H1 (cell line): ENCODE results near the gene MAPKAPK5. TPM values are rescaled to one million over a fixed set of nuclear protein-coding genes. Genes with fewer than 3 reads are reported as not detected.

Source experiments
- CTCF ChIA-PET: fragments of 300-600 bp; sonication (Branson Sonifier 250); formaldehyde crosslinking; loops from one replicate; lab custom pipeline; 2021; ENCODE audit not compliant: partially characterized antibody; lab: Charles Lee
- POLR2A ChIA-PET: fragments of 300-600 bp; sonication (Branson Sonifier 250); formaldehyde crosslinking; loops from one replicate; lab custom pipeline; 2021; ENCODE audit warnings: inconsistent platforms; ENCODE audit not compliant: partially characterized antibody; lab: Charles Lee
- DNase-seq, 2 experiments: peaks; one replicate each; pipeline versions ENCODE4 v3.0.0 to v3.0.0-alpha.2; 2010 to 2022; ENCODE audit warnings: low spot score in 2 of 2, low read depth in 1 of 2, mixed read lengths in 1 of 2
- FAIRE-seq: peaks from 2 replicates; lab custom pipeline; 2011; peaks lifted over from hg19 to GRCh38; lab: Jason Lieb, UNC
- H2AFZ ChIP-seq: 2 replicates; pipeline ENCODE4 v1.8.1; 2012; ENCODE audit warnings: low read length, inconsistent platforms
- H2AK5ac ChIP-seq: 2 replicates; pipeline ENCODE4 v1.6.1; 2013; ENCODE audit warnings: low read depth, low read length
- H2BK120ac ChIP-seq: replicated peaks from 2 replicates; pipeline ENCODE3; 2013; ENCODE audit warnings: low read depth, low read length, inconsistent platforms
- H2BK12ac ChIP-seq: 2 replicates; pipeline ENCODE4 v1.6.1; 2013; ENCODE audit warnings: low read depth, low read length
- H2BK15ac ChIP-seq: 2 replicates; pipeline ENCODE4 v1.6.1; 2013; ENCODE audit warnings: low read length
- H2BK20ac ChIP-seq: 2 replicates; pipeline ENCODE4 v1.6.1; 2013; ENCODE audit warnings: low read length
- H2BK5ac ChIP-seq: 2 replicates; pipeline ENCODE4 v1.6.1; 2013; ENCODE audit warnings: low read depth, low read length
- H3K14ac ChIP-seq: 2 replicates; pipeline ENCODE4 v1.6.1; 2013; ENCODE audit warnings: inconsistent platforms; ENCODE audit not compliant: insufficient read length
- H3K18ac ChIP-seq: 2 replicates; pipeline ENCODE4 v1.6.1; 2013; ENCODE audit warnings: low read length; ENCODE audit errors: extremely low read depth
- H3K23ac ChIP-seq: 2 replicates; pipeline ENCODE4 v1.6.1; 2013; ENCODE audit warnings: inconsistent platforms; ENCODE audit not compliant: insufficient read length
- H3K23me2 ChIP-seq: 2 replicates; pipeline ENCODE4 v1.6.1; 2013; ENCODE audit warnings: low read depth, low read length
- H3K27ac ChIP-seq: 2 replicates; pipeline ENCODE4 v1.6.1; 2011; ENCODE audit warnings: low read depth, low read length, inconsistent platforms
- H3K27me3 ChIP-seq, 4 experiments: replicated peaks in 1 of 4; 1 replicate in 1 of 4; 2 replicates in 3 of 4; pipeline versions ENCODE4 v1.6.1 to v1.8.1; 2011 to 2013; ENCODE audit warnings: low read length in 3 of 4, mild to moderate bottlenecking in 3 of 4, inconsistent platforms in 2 of 4, mixed read lengths in 2 of 4, moderate library complexity in 1 of 4; ENCODE audit not compliant: control insufficient read depth in 3 of 4, insufficient read depth in 3 of 4; ENCODE audit errors: extremely low read depth in 1 of 4
- H3K36me3 ChIP-seq, 4 experiments: 2 replicates each; pipeline versions ENCODE4 v1.6.1 to v1.8.1; 2011 to 2013; ENCODE audit warnings: mild to moderate bottlenecking in 4 of 4, low read length in 3 of 4, moderate library complexity in 2 of 4, control low read depth in 1 of 4, inconsistent platforms in 1 of 4; ENCODE audit not compliant: insufficient read depth in 4 of 4, control insufficient read depth in 2 of 4
- H3K4ac ChIP-seq: replicated peaks from 2 replicates; pipeline ENCODE3; 2013; ENCODE audit warnings: low read length, low read depth, mixed read lengths, inconsistent platforms; ENCODE audit not compliant: insufficient read length
- H3K4me1 ChIP-seq, 4 experiments: replicated peaks in 1 of 4; 1 replicate in 1 of 4; 2 replicates in 3 of 4; pipeline versions ENCODE4 v1.6.1 to v1.8.1; 2011 to 2013; ENCODE audit warnings: low read length in 3 of 4, inconsistent platforms in 2 of 4, mixed read lengths in 1 of 4; ENCODE audit not compliant: insufficient read depth in 4 of 4, control insufficient read depth in 3 of 4
- H3K4me2 ChIP-seq, 2 experiments: 2 replicates each; pipeline versions ENCODE4 v1.6.1 to v1.8.1; 2011 to 2013; ENCODE audit warnings: low read depth in 2 of 2, low read length in 2 of 2, control low read depth in 1 of 2, inconsistent platforms in 1 of 2, mild to moderate bottlenecking in 1 of 2; ENCODE audit not compliant: insufficient read depth in 1 of 2
- H3K4me3 ChIP-seq, 4 experiments: fragments of 200-600, 300-600 bp in 1 of 4; sonication (generic), shearing (Covaris generic), sonication (Bioruptor Twin) in 1 of 4; 2 replicates each; pipeline versions ENCODE4 v1.5.1 to v1.8.1; 2011 to 2016; ENCODE audit warnings: low read length in 4 of 4, low read depth in 3 of 4, control low read depth in 2 of 4, inconsistent platforms in 2 of 4, mild to moderate bottlenecking in 2 of 4, mixed read lengths in 1 of 4, moderate library complexity in 1 of 4; ENCODE audit not compliant: insufficient read depth in 2 of 4; ENCODE audit errors: extremely low read depth in 1 of 4
- H3K56ac ChIP-seq: replicated peaks from 2 replicates; pipeline ENCODE3; 2013; ENCODE audit warnings: low read depth, mild to moderate bottlenecking, mixed read lengths, low read length, inconsistent platforms; ENCODE audit not compliant: insufficient read length
- H3K79me1 ChIP-seq: 2 replicates; pipeline ENCODE4 v1.6.1; 2013; ENCODE audit warnings: low read depth, low read length, control low read depth
- H3K79me2 ChIP-seq, 2 experiments: 2 replicates each; pipeline versions ENCODE4 v1.6.1 to v1.8.1; 2012 to 2013; ENCODE audit warnings: low read length in 2 of 2, mild to moderate bottlenecking in 2 of 2, inconsistent platforms in 1 of 2; ENCODE audit not compliant: insufficient read depth in 2 of 2, control insufficient read depth in 1 of 2
- H3K9ac ChIP-seq, 4 experiments: replicated peaks in 1 of 4; 1 replicate in 1 of 4; 2 replicates in 3 of 4; pipeline versions ENCODE4 v1.6.1 to v1.8.1; 2011 to 2013; ENCODE audit warnings: low read depth in 3 of 4, low read length in 3 of 4, control low read depth in 2 of 4, mild to moderate bottlenecking in 2 of 4, moderate library complexity in 2 of 4, inconsistent platforms in 1 of 4; ENCODE audit errors: extremely low read depth in 1 of 4
- H3K9me3 ChIP-seq, 2 experiments: 2 replicates each; pipeline versions ENCODE4 v1.6.1 to v1.8.1; 2012 to 2013; ENCODE audit warnings: mild to moderate bottlenecking in 2 of 2, moderate library complexity in 2 of 2, control low read depth in 1 of 2, inconsistent platforms in 1 of 2, low read depth in 1 of 2, low read length in 1 of 2, mixed read lengths in 1 of 2; ENCODE audit not compliant: insufficient read depth in 2 of 2
- H4K20me1 ChIP-seq, 2 experiments: replicated peaks in 1 of 2; 2 replicates each; pipeline versions ENCODE3 to v1.8.1; 2011 to 2013; ENCODE audit warnings: inconsistent platforms in 2 of 2, low read length in 2 of 2, mild to moderate bottlenecking in 1 of 2; ENCODE audit not compliant: insufficient read depth in 2 of 2, control insufficient read depth in 1 of 2
- H4K5ac ChIP-seq: 2 replicates; pipeline ENCODE4 v1.6.1; 2013; ENCODE audit warnings: low read length, low read depth, mixed read lengths, inconsistent platforms; ENCODE audit not compliant: insufficient read length
- H4K8ac ChIP-seq: 2 replicates; pipeline ENCODE4 v1.8.0; 2013; ENCODE audit warnings: mild to moderate bottlenecking, moderate library complexity, low read length, inconsistent platforms; ENCODE audit not compliant: insufficient read depth; ENCODE audit errors: extremely low read depth
- H4K91ac ChIP-seq: replicated peaks from 2 replicates; pipeline ENCODE3; 2013; ENCODE audit warnings: low read length, mixed read lengths, inconsistent platforms; ENCODE audit not compliant: insufficient read length
- BCL11A ChIP-seq, 2 experiments: IDR thresholded peaks; one replicate each; pipeline ENCODE4 v1.6.1; 2011; ENCODE audit warnings: low read depth in 2 of 2, low read length in 2 of 2, mild to moderate bottlenecking in 2 of 2
- CBX5 ChIP-seq: fragments of 300-800, 300-1000 bp; sonication (generic); IDR thresholded peaks from 2 replicates; pipeline ENCODE4 v1.7.1; 2016; ENCODE audit warnings: antibody characterized with exemption, low read length, low read depth
- CHD1 ChIP-seq: IDR thresholded peaks from 2 replicates; pipeline ENCODE4 v1.6.1; 2012; ENCODE audit warnings: low read depth, low read length, improper control_type of control experiment
- MAFK ChIP-seq: IDR thresholded peaks from 2 replicates; pipeline ENCODE4 v1.6.1; 2012; ENCODE audit warnings: low read depth, mild to moderate bottlenecking, improper control_type of control experiment, low read length
- RXRA ChIP-seq: IDR thresholded peaks from 2 replicates; pipeline ENCODE4 v1.6.1; 2011; ENCODE audit warnings: low read depth, mild to moderate bottlenecking, low read length, moderate library complexity; ENCODE audit not compliant: insufficient read depth
- SP1 ChIP-seq: IDR thresholded peaks from 2 replicates; pipeline ENCODE4 v1.6.1; 2011; ENCODE audit warnings: low read depth, low read length
- WGBS, 2 experiments: shearing (Covaris generic) in 1 of 2; methylation state at CpG; one replicate each; pipeline versions ENCODE4 v1.1.6 to v1.1.7; 2013 to 2015; ENCODE audit warnings: low lambda C conversion rate in 2 of 2, mixed read lengths in 2 of 2, inconsistent platforms in 1 of 2, low coverage in 1 of 2, missing lambda C conversion rate in 1 of 2; ENCODE audit not compliant: insufficient replicate concordance in 2 of 2, insufficient coverage in 1 of 2, insufficient read length in 1 of 2; ENCODE audit errors: extremely low coverage in 1 of 2, missing lambda C conversion rate in 1 of 2; 5-methylcytosine and 5-hydroxymethylcytosine counted together
- polyA plus RNA-seq, 7 experiments: library from polyadenylated mRNA; depleted of rRNA in 3 of 7; stranded (reverse) in 5 of 7; unstranded in 2 of 7; fragments of >200 nt in 5 of 7; fragments of 200-250 nt in 2 of 7; gene quantifications; 1 replicate in 5 of 7; 2 replicates in 1 of 7; 4 replicates in 1 of 7; pipeline versions ENCODE4 v1.2.1 to v1.2.3, GENCODE V29; 2011 to 2013; ENCODE audit warnings: missing spikeins in 2 of 7, mixed read lengths in 2 of 7
- total RNA-seq: library from RNA; stranded (reverse); fragmentation: NEBNext Ultra II Directional; extraction: Animal tissue kit (Norgen Biotek cat#: 25700); gene quantifications from 2 replicates; pipeline ENCODE4 v1.2.1, GENCODE V29; 2021

MAPKAPK5 gene
- total and polyA plus RNA-seq, 2 of the 8 experiments (the other 6 are each of a cell fraction or from before 2014, with no cell fraction given) = 40.0 to 91.5 TPM

GRCh38 chr12:111858778-111859177 is 16.8 kb downstream of the MAPKAPK5 start:
- H3K4me3 ChIP-seq = no peak overlapping the region
- H2AFZ ChIP-seq = no peak overlapping the region
- H3K79me1 ChIP-seq = no peaks in the 10 kb centered on the region; the same call in 1 of the 2 replicates
- CTCF ChIA-PET = no interaction called here
- no peak overlapping the region for H2AK5ac ChIP-seq
- 92% methylated on average over 7 of the region's 7 CpGs; no CpG with 5 or more reads in 1 of the 2 experiments for WGBS, 2 experiments
- no peak overlapping the region for H3K27ac ChIP-seq
- no peaks in the 10 kb centered on the region for H3K23me2 ChIP-seq
- H4K8ac ChIP-seq = no peak overlapping the region
- H3K4ac ChIP-seq = no peak overlapping the region
- H4K91ac ChIP-seq = no peak overlapping the region
- H3K4me2 ChIP-seq = no peak overlapping the region
- H3K27me3 ChIP-seq = no peaks in the 10 kb centered on the region
- H3K9me3 ChIP-seq = no peaks in the 10 kb centered on the region
- FAIRE-seq (no peak), DNase-seq (no peak)
- H2BK15ac ChIP-seq = no peak overlapping the region
- H3K36me3 ChIP-seq = no peaks in the 10 kb centered on the region; a peak in 1 of 8 replicates
- H3K79me2 ChIP-seq = peaks cover 15 to 94% of the 10 kb centered on the region in 2 experiments
- peaks cover 0 to 4% of the 10 kb centered on the region in 2 experiments for H4K20me1 ChIP-seq
- H3K9ac ChIP-seq = no peak overlapping the region
- H3K18ac ChIP-seq = no peak overlapping the region
- H3K56ac ChIP-seq = no peak overlapping the region
- POLR2A ChIA-PET = interaction anchor here (2.1 to 3.8 kb wide), 3 partner anchors 9 to 17 kb away, joined by 8 to 23 read pairs (median 12); partner anchors contain the start of gene MAPKAPK5
- no peak overlapping the region for H4K5ac ChIP-seq
- no peak overlapping the region for H2BK20ac ChIP-seq
- H2BK5ac ChIP-seq = no peak overlapping the region
- no peak overlapping the region for H2BK120ac ChIP-seq
- peaks cover 0 to 2% (median 0%) of the 10 kb centered on the region in 4 experiments; a peak in 1 of 7 replicates for H3K4me1 ChIP-seq
- no peak overlapping the region for H3K14ac ChIP-seq
- no peak overlapping the region for H2BK12ac ChIP-seq
- H3K23ac ChIP-seq = no peak overlapping the region
- no peak for TF ChIP-seq RXRA
- no peak for TF ChIP-seq BCL11A (IDR thresholded peaks at IDR 0.05; ENCODE audit: low read depth in 2 of 2, low read length in 2 of 2)
- TF ChIP-seq CBX5 = no peak
- TF ChIP-seq SP1 = no peak
- no peak for TF ChIP-seq MAFK
- TF ChIP-seq CHD1 = no peak
